GM21576 (cell line): ENCODE data around the gene ACO2.

Experiments
- ATAC-seq: cut with Tn5 transposase; IDR thresholded peaks from one replicate; pipeline ENCODE4 v1.9.1; 2021; ENCODE audit warnings: mild to moderate bottlenecking, moderate library complexity; ENCODE audit not compliant: unreplicated experiment

ACO2 gene

DNA sequence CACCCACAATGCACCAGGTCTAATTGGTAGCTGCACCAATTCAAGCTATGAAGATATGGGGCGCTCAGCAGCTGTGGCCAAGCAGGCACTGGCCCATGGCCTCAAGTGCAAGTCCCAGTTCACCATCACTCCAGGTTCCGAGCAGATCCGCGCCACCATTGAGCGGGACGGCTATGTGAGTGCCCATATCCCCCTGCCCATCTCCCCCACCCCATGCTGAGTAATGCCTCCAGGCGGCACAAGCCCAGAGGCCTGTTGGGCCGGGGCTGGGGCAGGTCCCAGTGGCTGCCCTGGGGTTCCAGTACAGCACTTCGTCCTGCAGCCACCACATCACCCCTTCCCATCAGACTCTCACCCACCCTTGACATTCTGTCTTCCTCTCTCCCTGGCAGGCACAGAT is 53.9 kb downstream of the ACO2 start:
- ATAC-seq, result no peak

DNA sequence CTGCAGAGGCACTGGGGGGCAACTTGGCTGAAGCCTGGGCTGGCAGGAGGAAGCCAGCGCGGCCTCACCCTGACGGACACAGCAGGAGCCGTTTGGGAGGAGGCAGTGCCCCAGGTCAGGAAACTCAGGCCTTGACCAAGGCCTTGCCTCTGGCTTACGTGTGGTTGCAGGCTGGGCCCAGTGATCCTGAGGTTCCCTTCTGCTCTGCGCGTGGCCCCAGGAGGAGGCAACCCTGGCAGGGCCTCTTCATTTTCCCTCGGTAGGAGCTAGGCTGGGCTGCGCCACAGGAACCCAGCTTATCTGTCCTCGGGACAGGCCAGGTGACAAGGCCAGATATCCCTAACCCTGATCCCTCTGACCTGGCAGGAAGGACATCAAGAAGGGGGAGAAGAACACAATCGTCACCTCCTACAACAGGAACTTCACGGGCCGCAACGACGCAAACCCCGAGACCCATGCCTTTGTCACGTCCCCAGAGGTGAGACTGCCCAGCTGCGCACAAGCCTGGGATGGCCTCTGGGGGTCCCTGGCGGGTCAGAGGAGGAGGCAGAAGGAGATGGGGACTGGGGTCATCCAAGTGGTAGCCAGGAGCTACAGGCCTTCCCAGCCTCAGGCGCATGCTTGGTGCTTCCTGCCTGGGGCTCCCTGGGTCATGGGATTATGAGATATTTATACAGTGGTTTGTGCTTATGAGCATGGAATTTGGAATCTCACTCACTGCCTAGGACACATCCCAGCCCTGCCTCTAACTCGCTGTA is 54.7 kb downstream of the ACO2 start:
- no peak for ATAC-seq

DNA sequence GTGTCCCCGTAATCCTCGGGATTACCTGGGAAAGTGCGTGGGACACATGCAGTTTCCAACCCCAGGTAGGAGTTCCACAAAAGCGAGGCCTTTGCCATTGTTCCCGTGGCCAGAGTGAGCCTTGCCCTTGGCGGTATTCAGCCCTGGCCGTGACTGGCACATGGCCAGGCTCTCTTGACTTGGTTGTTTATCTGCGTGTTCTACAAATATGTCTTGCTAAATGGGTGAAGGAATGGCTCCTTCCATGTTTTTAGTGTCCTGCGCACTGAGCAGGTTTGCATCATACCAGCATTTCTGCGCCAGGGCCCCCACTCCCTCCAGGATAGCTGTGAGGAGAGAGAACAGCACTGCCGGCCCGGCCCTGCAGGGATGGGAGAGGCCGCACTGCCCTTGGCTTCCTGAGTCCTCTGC is 55.3 kb downstream of the ACO2 start:
- no peak for ATAC-seq

DNA sequence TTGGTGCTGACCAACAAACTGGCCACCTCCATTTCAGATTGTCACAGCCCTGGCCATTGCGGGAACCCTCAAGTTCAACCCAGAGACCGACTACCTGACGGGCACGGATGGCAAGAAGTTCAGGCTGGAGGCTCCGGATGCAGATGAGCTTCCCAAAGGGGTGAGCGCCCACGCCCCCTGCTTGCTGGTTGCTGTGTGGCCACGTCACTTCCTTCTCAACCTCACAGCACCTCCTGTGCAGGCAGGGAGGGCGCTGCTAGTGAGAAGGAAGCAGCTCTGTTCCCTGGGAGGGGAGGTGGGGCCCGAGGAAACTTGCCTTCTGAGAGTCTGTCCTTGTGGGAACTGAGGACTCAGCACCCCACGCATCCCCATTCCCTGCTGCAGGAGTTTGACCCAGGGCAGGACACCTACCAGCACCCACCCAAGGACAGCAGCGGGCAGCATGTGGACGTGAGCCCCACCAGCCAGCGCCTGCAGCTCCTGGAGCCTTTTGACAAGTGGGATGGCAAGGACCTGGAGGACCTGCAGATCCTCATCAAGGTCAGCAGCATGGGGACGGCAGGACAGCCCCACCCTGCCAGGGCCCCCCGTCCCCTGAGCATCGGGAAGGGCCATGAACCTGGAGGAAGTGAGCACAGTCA is 56.0 kb downstream of the ACO2 start:
- no peak for ATAC-seq

DNA sequence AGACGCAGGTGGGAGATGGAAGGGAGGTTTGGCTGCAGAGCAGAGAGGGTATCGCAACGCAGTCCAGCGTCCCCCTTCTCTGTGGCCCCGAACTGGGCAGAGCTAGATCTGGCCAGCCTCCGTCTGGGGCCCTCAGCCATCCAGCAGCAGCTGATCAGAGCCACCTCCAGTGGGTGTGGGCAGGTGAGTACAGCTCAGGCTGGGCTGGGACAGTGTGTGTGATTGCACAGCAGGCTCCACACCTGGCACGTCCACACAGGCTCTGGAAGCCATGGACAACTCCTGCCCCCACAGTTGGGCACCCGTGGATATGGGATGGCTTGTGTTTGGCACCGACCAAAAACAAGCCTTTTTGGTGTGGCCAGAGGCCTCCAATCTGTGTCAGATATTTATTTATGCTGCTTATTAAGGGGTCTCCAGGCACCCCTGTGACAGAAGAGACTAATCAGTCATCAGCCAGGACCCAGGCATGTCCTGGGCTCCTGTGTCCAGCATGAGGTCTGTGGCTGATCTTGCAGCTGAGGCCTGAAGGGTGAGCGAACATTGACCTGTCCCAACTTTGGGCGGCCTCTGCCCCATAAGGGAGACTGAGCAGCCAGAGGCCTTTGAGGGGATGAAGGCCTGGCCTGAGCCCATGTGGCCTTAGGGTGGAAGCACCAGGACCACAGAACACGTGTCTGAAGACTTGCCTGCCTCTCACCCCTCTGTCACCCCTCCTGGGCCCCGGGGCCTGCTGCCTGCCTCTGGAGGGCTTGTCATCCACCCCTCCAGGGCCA is 56.7 kb downstream of the ACO2 start:
- no peak for ATAC-seq

DNA sequence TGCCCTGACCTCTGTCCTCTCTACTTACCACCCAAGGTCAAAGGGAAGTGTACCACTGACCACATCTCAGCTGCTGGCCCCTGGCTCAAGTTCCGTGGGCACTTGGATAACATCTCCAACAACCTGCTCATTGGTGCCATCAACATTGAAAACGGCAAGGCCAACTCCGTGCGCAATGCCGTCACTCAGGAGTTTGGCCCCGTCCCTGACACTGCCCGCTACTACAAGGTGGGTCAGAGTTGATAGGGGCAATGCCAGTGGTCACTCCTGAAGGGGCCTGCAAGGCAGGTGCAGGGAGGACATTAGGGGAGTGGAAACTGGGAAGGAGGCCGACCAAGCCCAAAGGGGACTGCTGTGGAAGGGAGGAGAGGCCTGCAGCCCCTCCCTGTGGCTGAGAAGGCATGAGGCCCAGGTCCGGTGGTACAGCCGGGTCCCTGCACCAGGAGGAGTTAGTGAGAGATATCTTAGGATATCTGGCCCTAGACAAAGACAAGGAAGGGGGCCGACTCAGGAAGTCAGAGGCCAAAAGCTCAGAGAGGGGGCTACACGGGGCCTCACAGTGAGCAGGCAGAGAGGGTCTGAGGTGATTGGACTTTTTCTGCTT is 57.4 kb downstream of the ACO2 start:
- ATAC-seq, result no peak

DNA sequence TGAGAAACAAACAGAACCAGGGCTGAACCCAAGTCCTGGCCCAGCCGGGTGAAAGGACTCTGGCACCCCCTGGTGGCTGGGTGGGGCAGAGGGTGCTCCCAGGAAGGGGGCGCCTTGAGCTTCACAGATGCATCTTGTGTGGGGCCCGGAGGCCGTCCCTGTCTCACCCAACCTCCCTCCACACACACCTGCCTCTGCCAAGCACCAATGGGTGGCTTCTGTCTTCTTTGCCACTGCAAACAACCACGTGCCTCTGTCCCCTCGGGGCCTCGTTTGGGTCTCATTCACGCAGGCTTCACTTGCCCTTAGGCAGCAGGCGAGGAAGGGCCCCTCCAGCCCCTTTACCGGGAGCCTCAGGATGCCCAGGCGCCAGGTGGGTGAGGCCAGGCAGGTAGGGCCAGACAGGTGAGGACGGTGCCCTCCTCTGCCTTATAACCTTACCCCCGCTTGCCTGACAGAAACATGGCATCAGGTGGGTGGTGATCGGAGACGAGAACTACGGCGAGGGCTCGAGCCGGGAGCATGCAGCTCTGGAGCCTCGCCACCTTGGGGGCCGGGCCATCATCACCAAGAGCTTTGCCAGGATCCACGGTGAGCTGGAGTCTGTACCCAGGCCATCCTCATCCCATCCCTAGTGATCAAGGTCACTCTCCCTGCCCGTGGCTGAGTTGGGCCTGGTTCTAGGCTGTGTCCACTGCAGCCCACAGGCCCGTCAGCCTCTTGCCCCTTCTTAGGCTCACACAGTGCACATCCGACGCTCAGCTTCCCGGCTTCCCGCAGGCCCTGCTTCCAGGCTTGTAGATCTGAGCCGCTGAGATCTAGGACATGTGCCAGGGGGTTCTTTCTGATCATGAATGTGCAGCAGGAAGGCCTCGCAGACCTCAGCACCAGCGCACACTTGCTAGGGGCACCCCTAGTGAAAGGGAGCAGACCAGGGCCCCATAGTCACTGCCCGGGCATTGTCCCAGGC is 58.2 kb downstream of the ACO2 start:
- no peak for ATAC-seq

DNA sequence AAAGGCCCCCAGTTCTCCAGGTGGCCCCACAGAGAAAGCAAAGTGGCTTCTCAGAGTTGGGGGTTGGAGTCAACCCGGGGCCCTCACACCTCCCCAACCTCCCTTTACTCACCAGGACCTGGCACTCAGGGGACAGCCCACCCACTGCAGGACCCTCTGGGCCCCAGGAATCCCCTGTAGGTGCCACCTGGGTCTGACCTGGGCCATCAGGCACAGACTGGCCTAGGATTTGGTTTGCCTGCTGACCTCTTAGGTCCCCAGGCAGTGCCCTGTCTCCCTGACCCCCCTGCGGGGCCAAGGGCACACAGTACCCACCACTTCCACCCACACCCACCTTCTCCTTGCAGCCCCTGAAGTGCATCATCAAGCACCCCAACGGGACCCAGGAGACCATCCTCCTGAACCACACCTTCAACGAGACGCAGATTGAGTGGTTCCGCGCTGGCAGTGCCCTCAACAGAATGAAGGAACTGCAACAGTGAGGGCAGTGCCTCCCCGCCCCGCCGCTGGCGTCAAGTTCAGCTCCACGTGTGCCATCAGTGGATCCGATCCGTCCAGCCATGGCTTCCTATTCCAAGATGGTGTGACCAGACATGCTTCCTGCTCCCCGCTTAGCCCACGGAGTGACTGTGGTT is 59.3 kb downstream of the ACO2 start:
- ATAC-seq, result no peak

DNA sequence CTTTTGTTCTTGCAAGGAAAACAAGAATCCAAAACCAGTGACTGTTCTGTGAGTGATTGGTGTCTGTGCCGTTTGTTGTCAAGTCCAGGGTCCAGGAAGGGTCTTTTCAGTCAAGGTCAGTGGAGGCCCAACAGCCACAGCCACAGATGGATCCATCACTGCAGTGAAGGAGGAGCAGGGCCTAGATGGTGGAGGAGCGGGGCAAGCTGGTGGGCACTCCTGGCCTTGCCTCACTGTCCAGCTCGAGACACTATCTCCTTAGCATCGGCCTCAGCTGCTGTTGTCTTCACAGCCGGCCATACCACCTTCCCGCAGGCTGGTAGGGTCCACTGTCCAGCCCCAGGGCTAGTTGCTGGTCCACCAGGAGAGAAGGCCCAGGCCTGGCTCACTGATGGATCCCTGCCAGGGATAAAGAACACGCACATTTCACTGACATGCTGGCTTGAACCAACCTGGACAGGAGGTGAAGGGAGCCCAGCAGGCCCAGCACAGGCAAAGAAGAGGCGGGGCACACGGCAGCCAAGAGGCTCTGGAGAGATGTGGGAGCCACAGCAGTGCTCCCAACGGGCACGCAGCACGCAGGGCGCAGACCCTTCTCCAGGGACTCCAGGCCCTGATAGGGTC is 60.1 kb downstream of the ACO2 start:
- ATAC-seq, result no peak

DNA sequence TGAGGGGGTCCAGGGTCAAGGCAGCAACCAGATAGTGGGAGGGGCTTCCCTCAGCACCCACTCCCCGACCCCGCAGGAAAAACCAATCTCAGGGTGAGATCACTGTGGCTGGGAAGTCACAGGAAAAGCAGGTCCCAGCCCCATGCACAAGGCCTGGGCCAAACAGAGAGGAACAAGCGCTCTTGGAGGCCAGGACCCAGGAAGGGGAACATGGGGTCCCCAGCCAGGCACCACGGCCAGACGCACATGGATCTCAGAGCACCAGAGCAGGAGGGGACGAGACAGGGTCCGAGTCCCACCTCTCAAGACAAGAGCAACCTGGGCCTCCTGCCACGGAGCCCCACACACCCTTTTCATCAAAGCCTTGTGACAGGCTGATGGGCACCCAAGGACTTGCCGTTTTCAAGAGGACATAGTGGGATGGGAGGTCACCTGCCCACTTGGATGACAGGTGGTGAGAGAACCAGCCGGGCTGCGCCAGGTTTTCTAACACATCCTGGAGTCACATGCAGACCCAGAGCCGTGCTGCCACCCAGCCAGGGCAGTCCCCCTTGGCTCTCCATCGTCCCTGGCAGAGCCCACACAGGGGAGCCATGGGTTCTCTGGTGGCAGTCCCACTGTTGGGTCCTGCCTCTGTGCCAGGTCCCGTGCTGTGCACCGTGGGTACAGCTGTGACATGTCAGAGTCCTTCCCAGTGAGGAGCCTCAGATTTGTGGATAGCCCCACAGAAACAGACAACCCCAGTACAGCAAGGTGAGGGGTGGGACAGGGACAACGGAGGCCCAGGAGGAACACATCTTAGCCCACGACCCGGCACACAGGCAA is 62.2 kb downstream of the ACO2 start:
- ATAC-seq, result no peak

DNA sequence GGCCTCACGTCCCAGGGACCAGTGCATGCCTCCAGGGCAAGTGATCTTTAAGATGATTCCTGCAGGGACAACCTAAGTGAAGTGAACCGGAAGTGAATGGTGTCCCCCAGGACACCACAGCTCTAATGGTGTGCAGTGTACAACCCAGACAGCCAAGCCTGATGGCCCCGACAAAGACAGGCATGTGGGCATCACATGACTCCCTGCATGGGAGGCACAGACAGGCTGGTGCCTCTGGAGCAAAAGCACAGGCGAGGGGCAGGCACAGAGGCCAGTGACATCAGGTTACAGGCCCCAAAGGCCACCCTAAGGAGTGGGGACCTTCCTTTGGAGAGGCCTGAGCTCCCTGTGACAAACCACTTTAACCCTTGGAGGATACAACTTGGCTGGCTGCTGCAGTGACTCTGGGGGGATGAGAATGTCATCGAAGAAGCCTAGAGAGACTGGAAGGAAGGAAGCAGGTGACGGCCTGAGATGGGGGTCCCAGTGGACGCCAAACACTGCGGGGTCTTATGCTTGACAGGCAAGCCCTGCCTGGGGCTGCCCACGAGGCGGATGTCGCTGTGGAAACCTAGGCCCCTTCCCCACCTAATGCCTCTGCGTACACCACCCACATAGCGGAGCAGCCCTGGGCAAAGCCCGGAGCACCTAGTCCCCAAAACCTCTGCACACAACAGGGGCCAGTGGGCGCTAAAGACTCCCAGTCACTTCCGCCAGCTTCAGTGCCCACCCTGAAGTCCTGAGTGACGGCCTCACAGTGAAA is 63.0 kb downstream of the ACO2 start:
- ATAC-seq, result no peak

DNA sequence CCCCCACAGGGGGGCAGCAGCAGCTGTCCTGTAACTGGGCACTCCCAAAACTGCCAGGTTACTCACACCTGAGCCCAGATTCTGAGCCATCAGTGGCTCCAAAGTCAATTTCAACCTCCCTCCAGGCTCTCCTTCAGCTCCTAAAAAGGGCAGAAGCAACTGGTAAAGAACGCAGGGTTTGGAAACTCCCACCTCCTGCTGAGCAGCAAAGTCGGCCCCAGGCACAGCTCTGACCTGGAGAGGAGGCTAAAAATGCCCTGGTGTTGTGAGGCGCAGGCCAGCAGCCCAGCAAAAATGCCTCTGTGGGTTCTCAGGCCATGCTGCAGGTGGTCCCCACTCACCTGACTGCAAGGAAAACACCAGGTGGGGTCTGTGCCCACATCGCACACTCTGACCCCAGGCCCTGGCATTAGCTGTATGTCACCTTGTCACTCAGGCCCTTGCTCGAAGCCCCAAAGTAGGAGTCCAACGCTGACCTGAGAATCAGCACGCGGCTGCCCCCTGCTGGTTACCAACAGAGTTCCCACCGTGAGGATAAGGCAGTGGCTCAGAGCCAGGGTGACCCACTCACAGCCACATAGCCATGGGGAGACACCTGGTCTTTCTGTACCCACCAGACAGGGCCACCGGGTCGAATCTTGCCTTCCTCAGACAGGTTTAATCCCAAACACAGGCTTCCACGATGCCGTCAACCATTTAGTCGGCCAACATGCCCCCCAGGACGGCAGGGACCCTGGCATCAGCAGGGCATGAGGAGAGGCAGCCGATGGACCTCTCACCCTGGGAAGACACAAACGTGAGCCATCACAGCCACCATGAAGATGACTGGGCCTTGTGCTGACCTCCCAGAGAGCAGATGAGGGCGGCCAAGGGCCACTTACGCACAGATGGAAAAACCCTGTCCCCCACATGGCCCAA is 64.2 kb downstream of the ACO2 start:
- no peak for ATAC-seq

DNA sequence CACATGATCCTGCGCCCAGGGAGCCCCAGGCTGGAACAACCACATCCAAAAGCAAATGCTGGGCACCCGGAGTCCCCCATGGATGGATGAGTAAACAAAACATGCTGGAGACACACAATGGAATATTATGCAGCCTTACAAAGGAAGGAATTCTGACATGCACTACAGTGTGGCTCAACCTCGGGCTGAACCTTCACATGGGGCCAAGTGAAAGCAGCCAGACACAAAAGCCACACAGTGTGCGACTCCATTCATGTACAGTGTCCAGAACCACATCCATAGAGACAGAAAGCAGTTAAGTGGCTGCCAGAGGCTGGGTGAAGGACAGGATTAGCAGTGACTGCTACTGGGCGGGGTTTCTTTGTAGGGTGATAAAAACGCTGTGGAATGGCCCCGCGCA is 65.3 kb downstream of the ACO2 start:
- ATAC-seq, result no peak

DNA sequence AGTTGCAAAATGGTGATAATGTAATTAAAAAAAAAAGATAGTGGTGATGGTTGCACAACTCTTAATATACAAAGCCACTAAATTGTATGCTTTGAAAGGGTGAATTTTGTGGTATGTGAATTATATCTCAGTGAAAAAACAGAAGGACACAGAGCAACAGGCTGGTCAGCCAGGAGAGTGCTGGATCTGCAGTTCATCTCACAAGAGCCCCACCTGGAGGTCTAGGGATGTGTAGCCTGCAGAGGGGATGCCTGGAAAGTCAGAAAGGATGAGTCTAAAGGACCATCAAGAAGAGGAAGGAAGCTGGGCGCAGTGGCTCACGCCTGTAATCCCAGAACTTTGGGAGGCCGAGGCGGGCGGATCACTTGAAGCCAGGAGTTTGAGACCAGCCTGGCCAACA is 66.3 kb downstream of the ACO2 start:
- ATAC-seq, result no peak

DNA sequence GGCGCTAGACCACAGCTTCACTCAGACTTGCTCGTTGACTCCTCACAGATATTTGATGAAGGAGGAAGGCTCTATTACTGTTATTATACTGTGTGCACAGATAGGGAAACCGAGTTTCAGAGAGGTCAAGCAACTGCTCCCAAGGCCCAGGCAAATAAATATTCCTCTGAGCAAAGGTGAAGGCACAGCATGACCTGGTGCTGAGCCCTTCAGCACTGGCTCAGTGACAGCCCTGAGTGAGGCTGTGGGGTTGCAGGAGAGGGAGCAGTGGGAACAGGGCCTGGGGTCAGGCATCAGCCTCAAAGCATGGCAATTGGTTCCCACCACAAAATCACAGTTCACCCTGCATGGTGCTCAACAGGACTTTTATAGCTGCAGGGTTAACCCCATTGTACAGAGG is 68.3 kb downstream of the ACO2 start:
- no peak for ATAC-seq

DNA sequence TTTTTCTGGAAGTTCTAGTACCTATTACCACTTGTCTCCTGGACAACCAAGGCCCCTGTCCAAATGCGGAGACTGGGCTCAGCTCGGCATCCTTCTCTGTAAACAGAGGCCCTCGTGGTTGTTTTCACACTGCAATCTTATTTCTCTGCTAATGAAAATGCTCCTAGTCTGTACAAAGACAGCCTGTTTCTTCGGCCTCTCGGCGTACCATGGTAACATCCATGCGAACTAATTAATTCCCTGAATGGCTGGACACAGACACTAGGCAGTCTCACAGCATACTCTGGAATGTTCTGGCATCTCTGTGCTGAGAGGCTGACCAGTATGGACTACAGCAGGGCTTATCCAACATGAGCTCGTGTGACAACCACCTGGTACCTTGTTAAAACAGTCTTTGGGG is 69.7 kb downstream of the ACO2 start:
- ATAC-seq, result no peak
